OCI-LY7 (cell line): ENCODE measurements around the gene TFE3.

Experiments
- CTCF ChIP-seq: fragments of 200-600 bp; sonication (generic); conservative IDR thresholded peaks from 2 replicates; pipeline ENCODE4 v1.5.1; 2014; ENCODE audit warnings: mild to moderate bottlenecking, antibody characterized with exemption, low read length, moderate library complexity, mixed read lengths
- EZH2phosphoT487 ChIP-seq: fragments of 200-600 bp; sonication (generic); IDR thresholded peaks from 2 replicates; pipeline ENCODE4 v1.6.1; 2018; ENCODE audit warnings: low read depth, borderline replicate concordance, mild to moderate bottlenecking, mixed run types, antibody characterized with exemption, low read length, moderate library complexity, mixed read lengths

- no peak for TF ChIP-seq EZH2phosphoT487
- TF ChIP-seq CTCF: no peak
Observed at GRCh38 chrX:49069038-49069437, 25.9 kb upstream of the TFE3 start.
